B cell (primary cell): ENCODE results near the gene RRP12. TPM values are rescaled to one million over a fixed set of nuclear protein-coding genes. Genes with fewer than 3 reads are reported as not detected.

Experiments used
- ATAC-seq: fragments of 200-7000 bp; cut with Tn5 transposase; one replicate; pipeline ENCODE4 v1.10.0; 2021; ENCODE audit warnings: low read depth, mild to moderate bottlenecking, moderate number of reproducible peaks, moderate library complexity
- CTCF ChIA-PET: fragments of 350-600 bp; sonication (Branson Sonifier 250); formaldehyde crosslinking; loops from one replicate; lab custom pipeline; 2021; ENCODE audit warnings: antibody characterized with exemption, inconsistent platforms; lab: Charles Lee
- POLR2A ChIA-PET: fragments of 350-600 bp; sonication (Branson Sonifier 250); formaldehyde crosslinking; loops from one replicate; lab custom pipeline; 2021; ENCODE audit warnings: antibody characterized with exemption; lab: Charles Lee
- DNase-seq: peaks from one replicate; pipeline ENCODE4 v3.0.0; 2013
- H2AFZ ChIP-seq: 2 replicates; pipeline ENCODE4 v1.6.1; 2012; ENCODE audit warnings: mild to moderate bottlenecking, low read depth, low read length; ENCODE audit not compliant: insufficient read depth, poor library complexity, severe bottlenecking
- H3K27ac ChIP-seq, 2 donors: 1 replicate in 1 of 2; 2 replicates in 1 of 2; pipeline ENCODE4 v1.5.1; 2012 to 2013; ENCODE audit warnings: low read length in 2 of 2, mild to moderate bottlenecking in 2 of 2, moderate library complexity in 1 of 2
- H3K27me3 ChIP-seq, 4 experiments: fragments of 200-600 bp in 1 of 4; sonication (generic) in 1 of 4; replicated peaks in 1 of 4; 1 replicate in 2 of 4; 2 replicates in 2 of 4; pipeline versions ENCODE4 v1.6.1 to v1.7.0; 2013 to 2016; ENCODE audit warnings: low read length in 3 of 4, mild to moderate bottlenecking in 2 of 4, mixed read lengths in 1 of 4, moderate library complexity in 1 of 4; ENCODE audit not compliant: insufficient read depth in 4 of 4, control insufficient read depth in 3 of 4; ENCODE audit errors: control extremely low read depth in 1 of 4
- H3K36me3 ChIP-seq, 2 experiments: replicated peaks in 1 of 2; 1 replicate in 1 of 2; 2 replicates in 1 of 2; pipeline versions ENCODE4 v1.6.1 to v1.7.1; 2013; ENCODE audit warnings: low read length in 1 of 2; ENCODE audit not compliant: insufficient read depth in 2 of 2, control insufficient read depth in 1 of 2; ENCODE audit errors: control extremely low read depth in 1 of 2, extremely low read depth in 1 of 2
- H3K4me1 ChIP-seq, 2 donors: fragments of 200-600 bp in 1 of 2; sonication (generic) in 1 of 2; 1 replicate in 1 of 2; 2 replicates in 1 of 2; pipeline versions ENCODE4 v1.5.1 to v1.6.1; 2013 to 2017; ENCODE audit warnings: low read length in 2 of 2; ENCODE audit not compliant: control insufficient read depth in 2 of 2, insufficient read depth in 2 of 2
- H3K4me2 ChIP-seq: replicated peaks from 2 replicates; pipeline ENCODE3; 2012; ENCODE audit warnings: mild to moderate bottlenecking, low read depth, low read length; ENCODE audit not compliant: poor library complexity, severe bottlenecking
- H3K4me3 ChIP-seq, 5 experiments: fragments of 200-600 bp in 1 of 5; sonication (generic) in 1 of 5; 1 replicate in 3 of 5; 2 replicates in 2 of 5; pipeline versions ENCODE4 v1.5.1 to v1.7.0; 2011 to 2016; ENCODE audit warnings: low read length in 4 of 5, mild to moderate bottlenecking in 4 of 5, low read depth in 2 of 5, control low read depth in 1 of 5, moderate library complexity in 1 of 5; ENCODE audit not compliant: insufficient read depth in 1 of 5; ENCODE audit errors: control extremely low read depth in 1 of 5, extremely low read depth in 1 of 5
- H3K79me2 ChIP-seq: fragments of 200-600 bp; sonication (generic); one replicate; pipeline ENCODE4 v1.6.0; 2016; ENCODE audit warnings: low read length; ENCODE audit not compliant: control insufficient read depth, insufficient read depth
- H3K9ac ChIP-seq: fragments of 200-600 bp; sonication (generic); 2 replicates; pipeline ENCODE4 v1.6.1; 2017; ENCODE audit warnings: mild to moderate bottlenecking, low read length, moderate library complexity
- H3K9me3 ChIP-seq, 3 donors: one replicate each; pipeline versions ENCODE4 v1.6.1 to v1.7.1; 2013; ENCODE audit warnings: low read length in 2 of 3; ENCODE audit not compliant: control insufficient read depth in 2 of 3, insufficient read depth in 1 of 3; ENCODE audit errors: control extremely low read depth in 1 of 3
- H4K20me1 ChIP-seq: 2 replicates; pipeline ENCODE4 v1.6.0; 2012; ENCODE audit warnings: mild to moderate bottlenecking, low read length; ENCODE audit not compliant: insufficient read depth, control insufficient read depth, poor library complexity, severe bottlenecking
- H3K27ac Mint-ChIP-seq: one replicate; pipeline ENCODE4 v1.8.0; 2021; ENCODE audit warnings: mixed read lengths
- H3K27me3 Mint-ChIP-seq: one replicate; pipeline ENCODE4 v1.8.0; 2021; ENCODE audit warnings: mixed read lengths
- H3K4me1 Mint-ChIP-seq: one replicate; pipeline ENCODE4 v1.8.0; 2021; ENCODE audit warnings: mixed read lengths
- H3K4me3 Mint-ChIP-seq: one replicate; pipeline ENCODE4 v1.8.0; 2021; ENCODE audit warnings: mixed read lengths
- H3K9me3 Mint-ChIP-seq: one replicate; pipeline ENCODE4 v1.8.0; 2022; ENCODE audit warnings: mixed read lengths; ENCODE audit not compliant: insufficient read depth
- EZH2 ChIP-seq: IDR thresholded peaks from 2 replicates; pipeline ENCODE4 v1.6.1; 2012; ENCODE audit warnings: borderline replicate concordance, low read depth, mild to moderate bottlenecking, moderate library complexity, low read length; ENCODE audit not compliant: insufficient read depth, poor library complexity, severe bottlenecking
- WGBS: methylation state at CpG from one replicate; pipeline ENCODE4 v1.1.5; 2013; ENCODE audit warnings: missing lambda C conversion rate; ENCODE audit not compliant: insufficient coverage; 5-methylcytosine and 5-hydroxymethylcytosine counted together
- intact Hi-C: fragments of 100-400 bp; cut with micrococcal nuclease; formaldehyde crosslinking; loops from one replicate; pipeline ENCODE4 v1.10.0; 2022
- polyA plus RNA-seq: library from polyadenylated mRNA; depleted of rRNA; stranded (reverse); fragments of >200 nt; gene quantifications from 2 replicates; pipeline ENCODE4 v1.2.3, GENCODE V29; 2012
- total RNA-seq, 2 donors: library from RNA; stranded (reverse); fragments of 120-200 nt in 1 of 2; gene quantifications; 1 replicate in 1 of 2; 2 replicates in 1 of 2; pipeline versions ENCODE4 v1.2.3 to v1.2.4, GENCODE V29; 2013 to 2022
- TF ChIP-seq, protein P1 (sequence below): fragments of 200-600 bp; IDR thresholded peaks from one replicate; pipeline ENCODE4 v1.8.0; 2022; ENCODE audit warnings: antibody characterized with exemption, mild to moderate bottlenecking

Gene RRP12
- total and polyA plus RNA-seq, 2 donors (not counting 1 experiment from before 2014, with no cell fraction given): 19.3 to 35.7 TPM

- no peaks in the 10 kb centered on the region for H3K27me3 ChIP-seq
- ChIA-PET CTCF (no interaction called here), POLR2A (no interaction called here)
- H3K4me3 Mint-ChIP-seq: no peak overlapping the region
- H3K9ac ChIP-seq: no peak overlapping the region
- ATAC-seq: no peak
- DNase-seq: no peak
- H3K4me1 Mint-ChIP-seq: no peaks in the 10 kb centered on the region
- no peaks in the 10 kb centered on the region for H3K9me3 Mint-ChIP-seq
- no peaks in the 10 kb centered on the region for H3K4me1 ChIP-seq
- H3K9me3 ChIP-seq: no peaks in the 10 kb centered on the region
- H3K27me3 Mint-ChIP-seq: no peaks in the 10 kb centered on the region
- peaks cover 0 to 52% of the 10 kb centered on the region in 2 experiments for H3K36me3 ChIP-seq
- H2AFZ ChIP-seq: no peak overlapping the region
- TF ChIP-seq, protein P1, sequence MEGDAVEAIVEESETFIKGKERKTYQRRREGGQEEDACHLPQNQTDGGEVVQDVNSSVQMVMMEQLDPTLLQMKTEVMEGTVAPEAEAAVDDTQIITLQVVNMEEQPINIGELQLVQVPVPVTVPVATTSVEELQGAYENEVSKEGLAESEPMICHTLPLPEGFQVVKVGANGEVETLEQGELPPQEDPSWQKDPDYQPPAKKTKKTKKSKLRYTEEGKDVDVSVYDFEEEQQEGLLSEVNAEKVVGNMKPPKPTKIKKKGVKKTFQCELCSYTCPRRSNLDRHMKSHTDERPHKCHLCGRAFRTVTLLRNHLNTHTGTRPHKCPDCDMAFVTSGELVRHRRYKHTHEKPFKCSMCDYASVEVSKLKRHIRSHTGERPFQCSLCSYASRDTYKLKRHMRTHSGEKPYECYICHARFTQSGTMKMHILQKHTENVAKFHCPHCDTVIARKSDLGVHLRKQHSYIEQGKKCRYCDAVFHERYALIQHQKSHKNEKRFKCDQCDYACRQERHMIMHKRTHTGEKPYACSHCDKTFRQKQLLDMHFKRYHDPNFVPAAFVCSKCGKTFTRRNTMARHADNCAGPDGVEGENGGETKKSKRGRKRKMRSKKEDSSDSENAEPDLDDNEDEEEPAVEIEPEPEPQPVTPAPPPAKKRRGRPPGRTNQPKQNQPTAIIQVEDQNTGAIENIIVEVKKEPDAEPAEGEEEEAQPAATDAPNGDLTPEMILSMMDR: no peak
- no peak for TF ChIP-seq EZH2
- WGBS: 100% methylated on average over 1 of the region's 6 CpGs
- H3K4me3 ChIP-seq: no peak overlapping the region
- no peaks in the 10 kb centered on the region for H3K79me2 ChIP-seq
- H3K4me2 ChIP-seq: no peak overlapping the region
- intact Hi-C loops: no loop called here
- no peak overlapping the region for H3K27ac Mint-ChIP-seq
- H3K27ac ChIP-seq: no peak overlapping the region
- no peaks in the 10 kb centered on the region for H4K20me1 ChIP-seq
These were observed 24.7 kb downstream of the RRP12 start for GRCh38 chr10:97376413-97376812.

DNA sequence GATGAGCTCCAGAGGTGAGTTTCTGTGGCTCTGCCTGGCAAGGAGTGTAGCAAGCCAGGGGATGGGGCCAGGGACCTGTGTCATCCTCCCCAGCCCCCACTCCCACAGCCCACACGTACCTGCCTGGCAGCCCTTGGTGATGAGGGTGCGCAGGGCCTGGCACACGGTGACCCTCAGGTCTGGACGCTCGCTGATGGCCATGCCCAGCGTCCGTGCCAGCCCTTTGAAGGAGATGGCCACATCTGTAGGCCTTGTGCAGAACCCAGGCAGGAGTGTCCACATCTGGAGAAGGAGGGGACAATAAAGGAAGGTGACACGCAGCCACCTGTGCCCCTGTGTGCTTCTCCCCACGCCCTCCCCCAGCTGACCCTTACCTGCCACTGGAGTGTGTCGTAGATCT lies 27.7 kb downstream of the RRP12 start:
- ChIA-PET POLR2A (interaction anchor here (0.5 kb wide), 1 partner anchor 1109 kb away, joined by 3 read pairs; no protein-coding TSS in a partner anchor), CTCF (no interaction called here)
- H3K4me3 Mint-ChIP-seq: no peak overlapping the region
- no peak overlapping the region for H3K9ac ChIP-seq
- no peaks in the 10 kb centered on the region for H3K79me2 ChIP-seq
- H2AFZ ChIP-seq: no peak overlapping the region
- no peak overlapping the region for H3K27ac Mint-ChIP-seq
- H3K27ac ChIP-seq: no peak overlapping the region
- H3K4me3 ChIP-seq: no peak overlapping the region
- no peaks in the 10 kb centered on the region for H3K4me1 ChIP-seq
- H3K9me3 Mint-ChIP-seq: no peaks in the 10 kb centered on the region
- ATAC-seq: no peak
- H3K4me1 Mint-ChIP-seq: no peaks in the 10 kb centered on the region
- no peak for TF ChIP-seq EZH2
- TF ChIP-seq, protein P1: no peak
- intact Hi-C loops: no loop called here
- DNase-seq: no peak
- no peaks in the 10 kb centered on the region for H3K27me3 Mint-ChIP-seq
- no peak overlapping the region for H3K4me2 ChIP-seq
- H4K20me1 ChIP-seq: no peaks in the 10 kb centered on the region
- 100% methylated on average over 10 of the region's 10 CpGs for WGBS
- H3K36me3 ChIP-seq: peaks cover 0 to 57% of the 10 kb centered on the region in 2 experiments
- peaks cover 0 to 3% (median 0%) of the 10 kb centered on the region in 3 donors for H3K9me3 ChIP-seq
- H3K27me3 ChIP-seq: no peaks in the 10 kb centered on the region
